Adrenal gland (tissue), 12 donors: ENCODE results near the gene LRRC56. TPM values are rescaled to one million over a fixed set of nuclear protein-coding genes. Genes with fewer than 3 reads are reported as not detected.

Source experiments
- DNase-seq, 7 donors: peaks; one replicate each; pipeline ENCODE4 v3.0.0-alpha.2; 2019 to 2020
- H3K27ac ChIP-seq, 5 donors: fragments of 200-600 bp; sonication (generic) in 4 of 5; 1 replicate in 3 of 5; 2 replicates in 2 of 5; pipeline versions ENCODE4 v1.5.1 to v1.8.0; 2016 to 2020; ENCODE audit warnings: mild to moderate bottlenecking in 1 of 5
- H3K27me3 ChIP-seq: fragments of 200-600 bp; 2 replicates; pipeline ENCODE4 v1.8.0; 2021
- H3K36me3 ChIP-seq, 2 donors: fragments of 200-600 bp; replicated peaks in 1 of 2; 1 replicate in 1 of 2; 2 replicates in 1 of 2; pipeline versions ENCODE4 v1.5.1 to v1.8.0; 2018 to 2022
- H3K4me1 ChIP-seq, 2 donors: fragments of 200-600 bp; replicated peaks in 1 of 2; 1 replicate in 1 of 2; 2 replicates in 1 of 2; pipeline versions ENCODE4 v1.5.1 to v1.8.0; 2018 to 2021
- H3K4me3 ChIP-seq, 4 donors: fragments of 200-600 bp; sonication (generic) in 3 of 4; one replicate each; pipeline ENCODE4 v1.5.1; 2016 to 2018
- H3K9me3 ChIP-seq, 3 donors: fragments of 200-600 bp; sonication (generic) in 1 of 3; replicated peaks in 1 of 3; 1 replicate in 2 of 3; 2 replicates in 1 of 3; pipeline versions ENCODE4 v1.5.1 to v1.8.0; 2016 to 2021
- CTCF ChIP-seq, 6 experiments: fragments of 450-650 bp in 4 of 6; fragments of 200-600 bp in 2 of 6; sonication (generic) in 1 of 6; IDR thresholded peaks; 1 replicate in 5 of 6; 2 replicates in 1 of 6; pipeline versions ENCODE4 v1.5.1 to v1.8.0; 2016 to 2021; ENCODE audit warnings: antibody characterized with exemption in 6 of 6, mild to moderate bottlenecking in 2 of 6, moderate library complexity in 1 of 6
- POLR2A ChIP-seq, 2 donors: fragments of 450-650 bp; IDR thresholded peaks; one replicate each; pipeline ENCODE4 v1.6.1; 2017; ENCODE audit warnings: antibody characterized with exemption in 2 of 2, mild to moderate bottlenecking in 2 of 2, moderate library complexity in 1 of 2
- WGBS, 4 donors: extraction: QIAGEN DNeasy Blood & Tissue Kit in 2 of 4; methylation state at CpG; one replicate each; pipeline versions ENCODE4 v1.1.5 to v1.1.7; 2013 to 2017; 5-methylcytosine and 5-hydroxymethylcytosine counted together
- intact Hi-C, 2 donors: fragments of 100-400 bp; cut with DNase I; formaldehyde crosslinking; loops; one replicate each; pipeline versions ENCODE4 v1.14.1 to v1.15.0; 2022 to 2023
- polyA plus RNA-seq, 3 donors: library from polyadenylated mRNA; stranded (reverse); fragments of 200-250 nt in 2 of 3; fragments of 350-450 nt in 1 of 3; fragmentation: Illumina TruSeq in 1 of 3; extraction: RNeasy Lipid Tissue Mini Kit (QIAGEN cat#74804) in 1 of 3; gene quantifications; one replicate each; pipeline ENCODE4 v1.2.3, GENCODE V29; 2013 to 2014
- total RNA-seq, 9 donors: library from RNA; depleted of rRNA in 4 of 9; stranded (reverse); fragments of >200 nt in 4 of 9; fragments of 120-200 nt in 1 of 9; fragmentation: NEBNext Ultra II Directional in 1 of 9; extraction: Animal tissue kit (Norgen Biotek cat#: 25700) in 1 of 9; gene quantifications; one replicate each; pipeline versions ENCODE4 v1.1.0 to v1.2.4, GENCODE V29; 2013 to 2023
- donor health status: healthy with polysubstance abuse.
- donor health status: Bipolar disorder and iron deficiency.
- donor health status: DM: yes; HTN: yes; CAD: no.
- donor health status: DM: no; HTN: no; CAD: no.
- donor health status: DM: no; HTN: no; CAD: no.
- donor health status: DM: yes; HTN: yes; CAD: no.

Gene LRRC56
- total and polyA plus RNA-seq, 12 donors = 0.32 to 4.3 (median 0.96) TPM; not detected in 2

DNA sequence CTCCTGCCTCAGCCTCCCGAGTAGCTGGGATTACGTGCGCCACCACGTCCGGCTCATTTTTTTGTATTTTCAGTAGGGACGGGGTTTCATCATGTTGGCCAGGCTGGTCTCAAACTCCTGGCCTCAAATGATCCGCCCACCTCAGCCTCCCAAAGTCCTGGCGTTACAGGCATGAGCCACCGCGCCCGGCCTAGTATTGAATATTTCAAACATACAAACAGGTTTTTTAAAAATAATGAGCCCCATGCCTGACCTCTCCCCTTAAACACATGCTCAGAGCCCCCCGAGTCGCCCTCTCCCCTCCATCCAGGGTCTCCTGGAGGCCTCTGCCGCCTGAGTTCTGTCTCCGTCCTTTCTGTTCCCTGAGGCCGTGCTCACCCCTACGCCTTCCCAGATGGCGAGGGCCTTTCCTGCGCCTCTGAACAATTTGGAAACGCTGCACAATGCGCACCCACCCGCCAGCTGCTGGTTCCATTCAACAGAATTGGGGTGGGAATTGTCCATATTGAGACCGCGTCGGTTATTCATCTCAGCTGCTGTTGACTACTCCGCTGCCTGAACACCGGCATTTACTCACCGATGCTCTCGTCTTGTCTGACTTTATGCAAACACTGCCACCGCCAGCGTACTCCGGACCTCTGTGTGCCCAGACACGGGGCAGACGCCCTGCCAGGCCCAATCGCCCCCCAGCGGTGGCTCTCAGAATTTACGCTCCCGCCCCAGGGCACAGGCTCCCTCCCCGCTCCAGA lies 16.7 kb upstream of the LRRC56 start:
- WGBS, 4 donors = 92 to 97% (median 95%) methylated on average over 33 to 39 of the region's 39 CpGs
- DNase-seq = no peak
- no peak overlapping the region for H3K27ac ChIP-seq
- no peaks in the 10 kb centered on the region for H3K9me3 ChIP-seq
- H3K4me1 ChIP-seq = peaks cover 0 to 3% of the 10 kb centered on the region in 2 donors
- no peak overlapping the region for H3K4me3 ChIP-seq
- H3K36me3 ChIP-seq = no peaks in the 10 kb centered on the region
- H3K27me3 ChIP-seq = no peaks in the 10 kb centered on the region
- TF ChIP-seq POLR2A (IDR thresholded peaks at IDR 0.05) = no peak
- TF ChIP-seq CTCF (IDR thresholded peaks at IDR 0.05) = peak in 1 of 6 experiments; percentile 9
- intact Hi-C loops = no loop called here

DNA sequence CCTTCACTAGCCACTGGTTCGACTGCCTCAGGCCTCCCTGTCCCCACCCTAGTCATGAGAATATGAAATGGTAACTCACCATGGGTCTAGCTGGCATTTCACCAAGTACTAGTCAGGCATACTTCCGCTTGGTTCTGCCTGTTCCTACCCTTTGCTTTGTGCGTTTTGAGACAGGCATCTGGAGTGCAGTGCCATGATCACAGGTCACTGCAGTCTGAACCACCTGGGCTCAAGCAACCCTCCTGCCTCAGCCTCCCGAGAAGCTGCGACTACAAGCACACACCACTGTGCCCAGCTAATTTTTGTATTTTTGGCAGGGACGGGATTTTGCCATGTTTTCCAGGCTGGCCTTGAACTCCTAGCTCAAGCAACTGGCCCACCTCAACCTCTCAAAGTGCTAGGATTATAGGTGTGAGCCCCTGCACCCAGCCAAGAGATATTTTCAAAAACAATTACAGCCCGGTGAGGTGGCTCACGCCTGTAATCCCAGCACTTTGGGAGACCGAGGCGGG lies 16.1 kb upstream of the LRRC56 start:
- no peak overlapping the region for H3K27ac ChIP-seq
- intact Hi-C loops = no loop called here
- DNase-seq = no peak
- TF ChIP-seq POLR2A (IDR thresholded peaks at IDR 0.05) (no peak), CTCF (IDR thresholded peaks at IDR 0.05) (no peak)
- no peaks in the 10 kb centered on the region for H3K27me3 ChIP-seq
- H3K36me3 ChIP-seq = no peaks in the 10 kb centered on the region
- no peak overlapping the region for H3K4me3 ChIP-seq
- H3K9me3 ChIP-seq = no peaks in the 10 kb centered on the region
- 81 to 93% (median 87%) methylated on average over 9 to 10 of the region's 10 CpGs for WGBS, 4 donors
- peaks cover 0 to 3% of the 10 kb centered on the region in 2 donors for H3K4me1 ChIP-seq

GRCh38 chr11:526192-526591 lies 11.1 kb upstream of the LRRC56 start:
- no peak for DNase-seq
- Histone ChIP-seq H3K9me3 (no peaks in the 10 kb centered on the region), H3K4me3 (no peak overlapping the region), H3K27me3 (no peaks in the 10 kb centered on the region), H3K36me3 (peaks cover 0 to 2% of the 10 kb centered on the region in 2 donors), H3K4me1 (no peaks in the 10 kb centered on the region), H3K27ac (no peak overlapping the region)
- TF ChIP-seq POLR2A (IDR thresholded peaks at IDR 0.05) (no peak), CTCF (IDR thresholded peaks at IDR 0.05) (no peak)
- intact Hi-C loops = no loop called here
- WGBS, 4 donors = 64 to 85% (median 84%) methylated on average over 14 to 17 of the region's 17 CpGs

GRCh38 chr11:528166-528814 lies 9.0 kb upstream of the LRRC56 start:
- Histone ChIP-seq H3K36me3 (peaks cover 0 to 23% of the 10 kb centered on the region in 2 donors), H3K9me3 (no peaks in the 10 kb centered on the region), H3K27ac (no peak overlapping the region), H3K4me3 (no peak overlapping the region), H3K27me3 (no peaks in the 10 kb centered on the region), H3K4me1 (no peaks in the 10 kb centered on the region)
- TF ChIP-seq POLR2A (IDR thresholded peaks at IDR 0.05) = no peak
- no peak for TF ChIP-seq CTCF (IDR thresholded peaks at IDR 0.05)
- intact Hi-C loops = no loop called here
- WGBS, 4 donors = 72 to 82% (median 81%) methylated on average over 12 to 30 of the region's 30 CpGs
- DNase-seq = no peak
